CD4-positive, alpha-beta T cell treated with Interleukin-10 for 1 hour (primary cell): Measurements from ENCODE around the gene RNASEH2C.
"Not testable (repeated sequence)": the region's sequence is repeated elsewhere in the genome, so short reads cannot be mapped to it uniquely, and the experiment has no call there.

Experiments
- DNase-seq: peaks from one replicate; pipeline ENCODE4 v3.0.0-alpha.2; 2020

RNASEH2C gene

DNA sequence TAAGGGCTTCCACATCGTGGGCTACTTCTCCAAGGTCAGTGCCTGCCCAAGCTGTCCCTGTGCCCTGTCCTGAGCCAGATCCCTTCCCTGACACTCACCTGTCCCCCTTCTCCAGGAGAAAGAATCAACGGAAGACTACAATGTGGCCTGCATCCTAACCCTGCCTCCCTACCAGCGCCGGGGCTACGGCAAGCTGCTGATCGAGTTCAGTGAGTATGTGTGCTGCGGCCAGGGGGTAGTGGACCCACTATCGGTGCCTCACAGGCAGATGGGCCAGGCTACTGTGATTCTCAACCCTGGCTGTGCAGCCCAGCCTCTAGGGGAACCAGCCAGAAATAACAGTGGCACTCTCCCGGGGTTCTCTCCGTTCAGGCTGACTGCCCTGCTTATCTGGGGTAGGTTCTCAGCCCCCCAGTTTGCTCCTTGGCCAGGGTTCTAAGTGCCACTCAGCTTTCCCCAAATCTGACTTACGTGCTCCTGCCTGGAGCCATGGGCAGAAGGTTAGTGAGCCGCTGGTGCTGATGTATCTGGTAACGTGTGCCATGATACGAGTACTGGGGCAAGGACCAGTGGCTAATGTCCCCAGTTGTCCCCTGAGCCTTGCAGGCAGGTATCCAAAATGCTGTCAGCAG is 3.7 kb downstream of the RNASEH2C start:
- no peak for DNase-seq

DNA sequence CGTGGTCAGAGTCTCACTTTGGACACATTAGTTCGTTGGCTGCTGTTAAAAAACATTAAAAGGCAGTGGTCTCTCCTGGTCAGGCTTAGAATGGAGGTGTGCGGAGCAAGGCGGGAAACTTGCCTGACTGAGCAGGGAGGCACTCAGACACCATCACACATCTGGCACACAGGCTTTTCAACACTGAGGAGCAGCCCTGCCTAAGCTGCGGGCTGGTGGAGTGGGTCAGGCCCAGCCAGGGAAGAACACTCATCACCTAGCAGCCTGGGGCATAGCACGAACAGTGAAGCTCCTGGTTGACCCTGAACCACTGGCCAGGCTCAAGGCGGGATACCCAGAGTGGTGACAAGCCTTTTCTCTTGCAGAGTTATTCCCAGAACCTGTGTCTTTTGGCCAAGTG is 4.3 kb downstream of the RNASEH2C start:
- DNase-seq = no peak

DNA sequence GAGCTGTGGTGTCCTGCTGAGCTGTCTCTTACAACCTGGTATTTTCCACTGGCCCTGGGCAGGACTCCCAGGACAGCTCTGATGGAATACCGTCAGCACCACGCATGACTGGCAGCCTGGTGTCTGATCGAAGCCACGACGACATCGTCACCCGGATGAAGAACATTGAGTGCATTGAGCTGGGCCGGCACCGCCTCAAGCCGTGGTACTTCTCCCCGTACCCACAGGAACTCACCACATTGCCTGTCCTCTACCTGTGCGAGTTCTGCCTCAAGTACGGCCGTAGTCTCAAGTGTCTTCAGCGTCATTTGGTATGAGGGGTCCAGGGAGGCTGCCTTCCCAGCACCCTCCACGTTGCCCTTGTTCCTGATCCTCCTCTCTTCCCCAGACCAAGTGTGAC is 6.2 kb downstream of the RNASEH2C start:
- no peak for DNase-seq

DNA sequence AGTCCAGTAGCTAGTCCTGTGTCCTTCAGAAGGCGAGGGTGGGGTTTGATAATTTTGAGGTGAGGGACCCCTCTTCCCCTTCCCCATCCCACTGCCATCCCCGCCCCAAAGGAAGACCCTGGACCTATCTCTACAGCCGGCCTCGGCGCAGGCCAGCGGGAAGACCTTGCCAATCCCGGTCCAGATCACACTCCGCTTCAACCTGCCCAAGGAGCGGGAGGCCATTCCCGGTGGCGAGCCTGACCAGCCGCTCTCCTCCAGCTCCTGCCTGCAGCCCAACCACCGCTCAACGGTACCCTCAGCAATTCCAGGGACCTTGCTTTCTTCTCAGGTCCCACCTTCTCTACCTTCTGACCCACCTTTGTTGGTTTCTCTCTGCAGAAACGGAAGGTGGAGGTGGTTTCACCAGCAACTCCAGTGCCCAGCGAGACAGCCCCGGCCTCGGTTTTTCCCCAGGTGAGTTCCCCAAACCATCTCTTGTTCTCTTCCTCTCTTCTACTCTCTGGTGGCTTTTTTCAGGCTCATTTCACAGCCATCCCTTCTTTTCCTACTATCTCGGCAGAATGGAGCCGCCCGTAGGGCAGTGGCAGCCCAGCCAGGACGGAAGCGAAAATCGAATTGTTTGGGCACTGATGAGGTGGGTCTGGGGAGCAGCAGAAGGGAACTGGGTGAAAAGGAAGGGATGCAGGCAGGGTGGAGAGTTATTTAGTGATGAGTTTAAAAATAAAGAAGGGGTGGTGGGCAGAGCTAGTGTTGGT is 7.2 kb downstream of the RNASEH2C start:
- no peak for DNase-seq

DNA sequence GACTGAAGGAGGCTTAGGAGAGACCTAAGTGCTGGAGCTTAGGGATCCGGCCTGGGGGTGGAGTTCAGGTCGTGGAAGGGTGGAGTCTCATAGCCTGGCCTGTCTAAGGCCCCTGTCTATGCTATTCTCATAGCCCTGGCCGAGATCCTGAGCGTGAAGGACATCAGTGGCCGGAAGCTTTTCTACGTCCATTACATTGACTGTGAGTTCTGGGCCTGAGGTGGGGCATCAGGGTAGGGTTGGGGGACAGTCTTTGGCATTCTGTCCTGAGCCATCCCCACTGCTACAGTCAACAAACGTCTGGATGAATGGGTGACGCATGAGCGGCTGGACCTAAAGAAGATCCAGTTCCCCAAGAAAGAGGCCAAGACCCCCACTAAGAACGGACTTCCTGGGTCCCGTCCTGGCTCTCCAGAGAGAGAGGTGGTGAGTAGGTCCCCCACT is 7.9 kb downstream of the RNASEH2C start:
- DNase-seq = no peak

DNA sequence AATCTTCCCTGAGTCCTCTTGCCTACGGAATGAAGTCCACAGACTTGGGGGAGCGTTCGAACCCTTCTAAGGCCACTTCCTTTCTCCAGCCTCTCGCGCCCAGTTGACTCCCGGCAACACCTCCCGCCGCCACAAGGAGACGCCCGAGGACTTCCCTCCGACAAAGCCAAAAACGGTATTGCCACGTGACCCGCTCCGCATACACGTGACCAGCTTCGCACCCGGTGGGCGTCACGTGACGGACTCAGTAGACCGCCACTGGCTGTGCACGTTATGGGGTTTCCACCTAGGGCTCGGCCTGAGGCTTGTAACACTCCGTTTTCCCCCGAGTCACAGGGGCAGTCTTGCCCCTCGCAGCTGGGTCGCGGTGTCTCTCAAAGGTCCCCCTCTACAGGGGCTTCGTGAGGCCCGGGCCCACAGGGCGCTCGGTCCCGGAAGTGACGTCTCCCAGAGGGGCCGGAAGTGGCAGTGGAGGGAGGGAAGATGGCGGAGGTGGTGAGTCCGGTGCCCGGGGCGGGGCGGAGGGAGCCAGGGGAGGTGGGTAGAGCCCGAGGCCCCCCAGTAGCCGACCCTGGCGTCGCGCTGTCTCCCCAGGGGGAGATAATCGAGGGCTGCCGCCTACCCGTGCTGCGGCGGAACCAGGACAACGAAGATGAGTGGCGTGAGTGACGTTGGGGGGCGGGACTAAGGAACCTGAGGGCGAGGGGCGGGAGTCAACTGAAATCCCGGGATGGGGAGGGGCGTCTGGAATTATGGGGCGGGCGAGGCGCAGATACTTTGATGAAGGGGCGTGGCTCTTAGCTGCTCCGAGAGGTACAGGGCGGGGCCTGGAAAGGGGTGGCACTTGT is 8.6 kb downstream of the RNASEH2C start, which contains the start of gene KAT5:
TSS of gene KAT5 (plus strand) at position 468 of the 848 bp plus-strand sequence. CDS start at position 484, 16 bp downstream.
- DNase-seq = peak; percentile 97

DNA sequence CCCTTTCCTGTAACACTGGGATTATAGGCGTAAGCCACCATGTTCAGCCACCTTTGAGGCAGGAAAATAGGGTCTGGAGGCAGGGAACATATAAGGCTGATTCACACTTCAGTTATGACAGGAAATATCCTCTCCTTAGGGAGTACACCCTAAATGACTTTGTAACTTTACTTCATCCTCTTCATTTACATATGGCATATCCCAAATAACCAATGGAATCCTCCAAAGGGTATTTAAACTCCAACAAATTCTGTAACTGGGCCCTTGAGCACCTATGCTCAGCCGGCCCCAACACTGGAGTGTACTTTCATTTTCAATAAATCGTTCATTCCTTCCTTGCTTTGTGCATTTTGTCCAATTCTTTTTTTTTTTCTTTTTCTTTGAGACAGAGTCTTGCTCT is 10.2 kb downstream of the RNASEH2C start:
- no peak for DNase-seq

DNA sequence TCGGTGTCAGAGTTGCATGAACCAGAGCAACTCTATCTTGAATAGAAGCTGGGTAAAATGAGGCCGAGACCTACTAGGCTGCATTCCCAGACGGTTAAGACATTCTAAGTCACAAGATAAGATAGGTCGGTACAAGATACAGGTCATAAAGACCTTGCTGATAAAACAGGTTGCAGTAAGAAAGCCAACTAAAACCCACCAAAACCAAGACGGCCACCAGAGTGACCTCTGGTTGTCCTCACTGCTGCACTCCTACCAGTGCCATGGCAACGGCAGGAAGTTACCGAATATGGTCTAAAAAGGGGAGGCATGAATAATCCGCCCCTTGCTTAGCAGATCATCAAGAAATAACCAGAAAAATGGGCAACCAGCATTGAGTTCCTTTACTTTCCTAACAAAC is 10.9 kb downstream of the RNASEH2C start:
- no peak for DNase-seq

DNA sequence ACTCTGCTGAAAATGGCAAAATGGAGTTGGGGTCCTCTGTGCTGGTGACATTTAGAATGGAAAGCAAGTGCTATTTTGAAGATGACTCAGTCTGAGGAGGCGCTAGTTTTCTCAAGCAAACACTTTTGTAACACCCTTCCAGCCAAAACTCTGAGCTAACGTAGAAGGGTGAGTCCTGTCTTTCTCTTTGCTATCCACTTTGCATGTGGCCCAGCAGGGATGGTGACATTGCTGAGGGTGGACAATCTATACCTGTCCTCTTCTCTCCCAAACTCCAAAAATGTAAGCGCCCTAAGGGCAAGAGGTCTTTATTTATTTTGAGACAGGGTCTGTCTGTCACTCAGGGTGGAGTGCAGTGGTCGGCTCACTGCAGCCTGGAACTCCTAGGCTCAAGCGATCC is 12.1 kb downstream of the RNASEH2C start:
- no peak for DNase-seq

DNA sequence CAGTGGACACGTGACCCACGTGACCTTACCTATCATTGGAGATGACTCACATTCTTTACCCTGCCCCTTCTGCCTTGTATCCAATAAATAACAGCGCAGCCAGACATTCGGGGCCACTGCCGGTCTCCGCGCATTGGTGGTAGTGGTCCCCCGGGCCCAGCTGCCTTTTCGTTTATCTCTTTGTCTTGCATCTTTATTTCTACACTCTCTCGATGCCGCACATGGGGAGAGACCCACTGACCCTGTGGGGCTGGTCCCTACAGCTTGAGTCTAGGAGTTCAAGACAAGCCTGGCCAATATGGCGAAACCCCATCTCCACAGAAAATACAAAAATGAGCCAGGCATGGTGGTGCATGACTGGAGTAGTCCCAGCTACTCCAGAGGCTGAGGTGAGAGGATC is 13.6 kb downstream of the RNASEH2C start:
- DNase-seq = not testable (repeated sequence)

DNA sequence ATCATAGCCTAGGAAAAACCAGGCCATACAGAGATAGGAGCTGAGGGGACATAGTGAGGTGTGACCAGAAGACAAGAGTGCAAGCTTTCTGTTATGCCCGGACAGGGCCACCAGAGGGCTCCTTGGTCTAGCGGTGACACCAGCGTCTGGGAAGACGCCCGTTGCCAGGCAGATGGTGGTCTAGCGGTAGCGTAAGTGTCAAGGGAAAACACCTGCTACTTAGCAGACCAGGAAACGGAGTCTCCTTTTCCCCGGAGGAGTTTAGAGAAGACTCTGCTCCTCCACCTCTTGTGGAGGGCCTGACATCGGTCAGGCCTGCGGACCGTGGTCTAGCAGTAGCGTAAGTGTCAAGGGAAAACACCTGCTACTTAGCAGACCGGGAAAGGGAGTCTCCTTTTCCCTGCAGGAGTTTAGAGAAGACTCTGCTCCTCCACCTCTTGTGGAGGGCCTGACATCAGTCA is 14.3 kb downstream of the RNASEH2C start:
- peak; percentile 84 for DNase-seq

DNA sequence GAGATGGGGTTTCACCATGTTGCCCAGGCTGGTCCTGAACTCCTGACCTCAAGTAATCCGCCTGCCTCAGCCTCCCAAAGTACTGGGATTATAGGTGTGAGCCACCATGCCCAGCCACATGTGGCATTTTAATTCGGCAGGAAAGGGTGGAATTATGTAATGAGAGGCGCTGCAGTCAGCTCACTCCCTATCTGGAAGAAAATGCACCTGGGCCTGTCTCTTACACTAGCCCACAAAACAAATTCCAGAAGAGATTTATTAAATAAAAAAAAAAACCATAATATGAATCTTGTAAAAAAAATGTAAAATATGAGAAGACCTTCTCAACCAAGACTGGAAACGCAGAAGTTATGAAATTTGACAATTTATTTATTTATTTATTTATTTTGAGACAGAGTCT is 16.8 kb downstream of the RNASEH2C start:
- DNase-seq = no peak

DNA sequence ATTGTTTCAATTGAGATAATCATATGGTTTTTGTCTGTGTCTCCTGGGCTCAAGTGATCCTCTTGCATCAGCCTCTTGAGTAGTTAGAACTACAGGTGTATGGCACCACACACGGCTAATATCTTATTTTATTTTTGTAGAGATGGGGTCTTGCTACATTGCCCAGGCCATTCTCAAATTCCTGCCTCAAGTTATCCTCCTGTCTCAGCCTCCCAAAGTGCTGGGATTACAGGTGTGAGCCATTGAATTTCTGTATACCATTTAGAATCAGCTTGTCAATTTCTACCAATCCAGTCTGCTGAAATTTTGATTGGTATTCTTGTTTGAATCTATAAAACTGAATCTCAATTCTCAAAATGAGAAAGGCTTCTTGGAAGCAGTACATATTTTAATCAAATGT is 18.9 kb downstream of the RNASEH2C start:
- DNase-seq = no peak

DNA sequence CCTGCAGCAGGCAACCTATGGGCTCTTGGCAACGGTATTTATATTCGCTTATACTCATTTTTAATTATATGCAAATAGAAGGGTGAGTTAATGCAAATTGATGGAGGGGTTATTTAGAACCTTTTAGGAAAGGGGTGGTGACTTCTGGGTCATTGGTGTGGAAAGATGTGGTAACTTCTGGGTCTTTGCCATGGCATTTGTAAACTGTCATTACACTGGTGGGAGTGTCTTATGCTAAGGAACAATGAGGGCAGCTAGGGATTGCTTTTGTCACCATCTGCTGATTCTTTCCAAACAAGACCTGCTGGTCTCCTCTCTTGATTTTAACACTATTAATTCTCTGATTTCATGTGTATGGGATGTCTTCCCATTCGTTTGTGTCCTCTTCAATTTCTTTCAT is 20.2 kb downstream of the RNASEH2C start:
- no peak for DNase-seq

DNA sequence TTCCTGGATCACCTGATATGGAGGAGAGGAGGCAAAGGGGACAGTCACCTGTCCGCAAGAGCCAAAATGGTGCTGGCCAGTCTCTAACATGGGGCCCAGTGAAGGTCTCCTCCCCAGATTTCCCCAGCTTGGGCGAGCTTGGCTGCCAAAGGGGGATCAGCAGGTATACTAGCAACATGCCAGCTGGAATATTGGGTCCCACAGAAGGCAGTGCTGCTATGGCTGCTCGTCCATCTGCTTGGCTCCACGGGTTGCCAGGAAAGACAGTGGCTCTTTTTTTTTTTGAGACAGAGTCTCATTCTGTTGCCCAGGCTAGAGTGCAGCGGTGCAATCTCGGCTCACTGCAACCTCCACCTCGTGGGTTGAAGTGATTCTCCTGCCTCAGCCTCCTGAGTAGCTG is 21.3 kb downstream of the RNASEH2C start:
- DNase-seq = no peak

DNA sequence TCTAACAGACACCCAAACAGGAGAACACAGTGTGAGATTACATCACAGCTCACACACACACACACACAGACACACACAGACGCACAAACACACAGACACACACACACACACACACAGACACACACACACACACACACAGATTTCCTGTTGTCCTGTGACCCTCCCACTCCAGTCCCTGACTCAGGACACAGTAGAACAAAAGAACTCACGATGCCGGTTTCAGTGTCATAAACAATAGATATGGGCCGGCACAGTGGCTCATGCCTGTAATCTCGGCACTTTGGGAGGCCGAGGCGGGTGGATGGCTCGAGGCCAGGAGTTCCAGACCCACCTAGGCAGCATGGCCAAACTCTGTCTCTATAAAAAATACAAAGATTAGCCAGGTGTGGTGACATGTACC is 22.4 kb downstream of the RNASEH2C start:
- no peak for DNase-seq

DNA sequence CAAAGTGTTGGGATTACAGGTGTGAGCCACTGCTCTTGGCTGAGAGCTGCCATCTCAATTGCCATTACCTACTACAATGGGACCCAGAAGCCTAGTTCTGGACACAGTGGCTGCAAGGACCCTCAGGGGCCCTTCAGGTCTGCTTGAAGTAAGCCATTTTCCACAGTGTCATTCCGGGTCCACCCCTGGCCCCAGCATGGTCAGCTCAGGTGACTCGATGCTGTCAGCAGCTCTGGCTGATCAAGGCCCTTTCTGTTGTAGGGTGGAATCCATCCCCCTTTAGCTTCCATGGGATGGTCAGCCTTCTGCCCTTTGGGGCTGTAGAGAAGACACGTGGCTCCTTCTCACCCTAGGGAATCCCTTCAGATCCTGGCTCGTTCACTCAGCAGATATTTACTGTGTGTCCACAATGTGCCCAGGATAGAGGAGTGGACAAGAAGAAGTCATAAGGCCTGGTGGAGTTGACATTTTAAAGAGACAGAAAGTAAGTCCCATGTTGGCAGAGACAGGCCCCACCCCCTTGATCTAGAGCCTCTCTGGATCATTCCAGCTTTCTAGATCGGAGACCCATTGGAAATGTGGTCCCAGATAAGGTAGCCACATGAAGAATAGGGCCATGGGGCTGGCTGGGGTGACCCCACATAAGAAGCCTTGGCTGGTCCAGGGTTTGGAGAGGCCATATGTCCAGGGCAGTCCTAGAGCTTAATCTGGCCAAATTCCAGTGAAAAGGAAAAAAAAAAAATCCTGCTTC is 23.6 kb downstream of the RNASEH2C start:
- no peak for DNase-seq

DNA sequence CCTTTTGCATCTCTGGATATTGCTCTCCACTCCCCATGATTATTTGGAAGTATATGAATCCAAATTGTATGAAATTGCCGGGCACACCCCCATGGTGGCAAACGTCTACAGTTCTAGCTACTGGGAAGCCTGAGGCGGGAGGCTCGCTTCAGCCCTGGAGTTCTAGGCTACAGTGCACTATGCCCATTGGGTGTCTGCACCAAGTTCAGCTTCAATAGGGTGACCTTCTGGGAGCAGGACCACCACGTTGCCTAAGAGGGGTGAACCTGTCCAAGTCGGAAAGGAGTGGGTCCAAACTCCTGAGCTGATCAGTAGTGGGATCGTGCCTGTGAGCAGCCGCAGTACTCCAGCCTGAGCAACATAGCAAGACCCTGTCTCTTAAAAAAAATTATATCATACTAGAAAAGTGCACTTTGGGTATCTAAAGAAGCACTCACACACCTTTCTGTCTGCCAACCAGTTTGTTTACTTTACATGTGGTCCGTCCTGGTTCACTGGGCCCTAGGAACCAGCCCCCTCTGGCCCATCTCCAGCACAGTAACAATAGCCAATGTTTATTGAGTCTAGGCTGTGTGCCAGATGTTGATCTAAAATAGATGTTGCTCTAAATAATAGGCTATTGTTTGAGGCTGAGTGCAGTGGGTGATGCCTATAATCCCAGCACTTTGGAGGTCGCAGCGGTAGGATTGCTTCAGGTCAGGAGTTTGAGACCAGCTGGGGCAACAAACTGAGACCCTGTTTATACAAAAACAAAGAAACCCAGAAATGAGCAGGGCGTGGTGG is 24.9 kb downstream of the RNASEH2C start:
- no peak for DNase-seq

DNA sequence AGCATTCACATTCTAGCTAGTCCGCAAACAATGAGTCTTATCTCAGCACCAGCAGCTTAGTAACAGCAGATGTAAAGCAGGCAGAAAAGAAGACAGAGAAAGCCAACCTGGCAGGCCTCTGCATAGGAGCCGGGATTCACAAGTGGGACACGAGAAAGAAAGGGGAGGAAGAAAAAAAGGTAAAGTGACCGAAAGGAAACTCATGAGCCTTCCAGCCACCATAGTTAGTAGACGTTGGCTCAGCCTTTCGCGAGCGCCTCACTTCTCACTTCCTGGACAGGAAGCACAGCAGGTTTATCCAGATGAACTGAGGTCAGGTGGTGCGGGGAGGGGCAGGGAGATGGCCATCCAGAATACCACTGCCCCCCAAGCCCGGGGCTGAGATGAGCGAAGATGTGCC is 28.2 kb downstream of the RNASEH2C start:
- DNase-seq = no peak

DNA sequence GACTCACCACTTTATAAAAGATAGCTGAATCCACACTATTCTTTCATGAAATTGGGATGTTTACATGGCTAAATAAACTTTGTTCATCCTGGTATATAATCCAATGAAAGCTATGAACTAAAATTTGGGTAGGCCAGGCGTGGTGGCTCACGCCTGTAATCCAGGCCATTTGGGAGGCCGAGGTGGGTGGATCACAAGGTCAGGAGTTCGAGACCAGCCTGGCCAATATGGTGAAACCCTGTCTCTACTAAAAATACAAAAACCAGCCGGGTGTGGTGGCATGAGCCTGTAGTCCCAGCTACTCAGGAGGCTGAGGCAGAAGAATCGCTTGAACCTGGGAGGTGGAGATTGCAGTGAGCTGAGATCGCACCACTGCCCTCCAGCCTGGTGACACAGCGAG is 28.8 kb downstream of the RNASEH2C start:
- not testable (repeated sequence) for DNase-seq

DNA sequence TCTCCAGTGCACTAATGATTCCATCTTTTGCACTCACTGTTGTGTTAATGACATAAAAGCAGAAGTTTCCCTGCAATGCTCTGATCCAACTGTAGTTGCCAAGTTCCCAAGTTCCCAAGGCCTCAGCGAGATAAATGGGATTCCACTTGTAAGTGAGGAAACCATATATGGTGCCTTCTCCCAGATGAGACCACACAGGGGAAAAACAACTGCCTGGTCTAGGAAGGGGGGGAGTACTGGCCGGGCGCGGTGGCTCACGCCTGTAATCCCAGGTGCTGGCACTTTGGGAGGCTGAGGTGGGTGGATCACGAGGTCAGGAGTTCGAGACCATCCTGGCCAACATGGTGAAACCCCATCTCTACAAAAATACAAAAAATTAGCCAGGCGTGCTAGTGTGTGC is 34.6 kb downstream of the RNASEH2C start:
- no peak for DNase-seq

DNA sequence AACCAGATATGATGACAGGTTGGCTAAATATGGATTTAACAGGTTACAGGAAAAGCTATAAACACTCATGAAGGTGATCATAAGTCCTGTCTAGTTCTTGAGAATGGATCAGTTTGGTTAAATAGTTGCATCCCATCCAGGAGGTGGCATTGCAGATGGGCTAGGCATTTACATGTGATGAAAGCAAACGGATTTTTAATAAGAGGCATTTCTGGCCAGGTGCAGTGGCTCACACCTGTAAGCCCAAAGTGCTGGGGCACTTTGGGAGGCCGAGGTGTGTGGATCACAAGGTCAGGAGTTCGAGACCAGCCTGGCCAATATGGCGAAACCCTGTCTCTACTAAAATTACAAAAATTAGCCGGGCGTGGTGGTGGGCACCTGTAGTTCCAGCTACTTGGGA is 37.1 kb downstream of the RNASEH2C start:
- not testable (repeated sequence) for DNase-seq
